GM13977 (cell line): ENCODE measurements around the gene KIAA1586.
"Not testable (repeated sequence)": the region's sequence is repeated elsewhere in the genome, so short reads cannot be mapped to it uniquely, and the experiment has no call there.

Source experiments
- DNase-seq: peaks from one replicate; pipeline ENCODE4 v3.0.0; 2012; ENCODE audit warnings: low spot score
- in situ Hi-C: fragments of 300-500 bp; cut with MboI; formaldehyde crosslinking; loops from one replicate; pipeline ENCODE4 v1.12.0; 2022; ENCODE audit warnings: low sequenced_read_pairs, low pct_unique_long_range_greater_than_20kb, mixed read lengths, inconsistent platforms; ENCODE audit not compliant: unreplicated experiment
- TF ChIP-seq, protein P1 (sequence below): IDR thresholded peaks from 2 replicates; pipeline ENCODE4 v1.5.1; 2012; ENCODE audit warnings: mild to moderate bottlenecking, control low read depth; ENCODE audit not compliant: insufficient read depth; ENCODE audit errors: extremely low read depth, missing control alignments

KIAA1586 gene

DNA sequence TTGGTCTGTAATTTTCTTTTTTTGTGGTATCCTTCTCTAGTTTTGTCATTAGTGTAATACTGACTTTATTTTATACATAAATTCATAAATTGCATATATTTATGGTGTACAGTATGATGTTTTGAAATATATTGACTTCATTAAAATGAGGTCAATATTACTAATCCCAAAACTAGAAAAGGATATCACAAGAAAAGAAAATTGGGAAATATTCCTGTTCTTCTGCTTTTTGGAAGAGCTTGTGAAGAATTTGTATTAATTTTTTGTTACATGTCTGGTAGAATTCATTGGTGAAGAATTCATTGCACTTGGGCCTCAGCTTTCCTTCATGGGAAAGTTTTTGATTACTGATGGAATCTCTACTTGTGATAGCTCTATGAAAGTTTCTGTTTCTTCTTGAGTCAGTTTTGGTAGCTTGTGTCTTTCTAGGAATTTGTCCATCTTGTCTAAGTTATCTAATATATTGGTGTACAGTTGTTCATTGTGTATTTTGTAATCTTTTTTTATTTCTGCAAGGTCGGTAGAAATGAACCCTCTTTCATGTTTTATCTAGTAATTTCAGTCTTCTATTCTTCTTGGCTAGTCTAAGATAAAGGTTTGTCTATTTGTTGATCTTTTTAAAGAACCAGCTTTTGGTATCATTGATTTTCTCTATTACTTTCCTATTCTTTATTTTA lies 32.2 kb downstream of the KIAA1586 start:
- no peak for DNase-seq
- TF ChIP-seq, protein P1, sequence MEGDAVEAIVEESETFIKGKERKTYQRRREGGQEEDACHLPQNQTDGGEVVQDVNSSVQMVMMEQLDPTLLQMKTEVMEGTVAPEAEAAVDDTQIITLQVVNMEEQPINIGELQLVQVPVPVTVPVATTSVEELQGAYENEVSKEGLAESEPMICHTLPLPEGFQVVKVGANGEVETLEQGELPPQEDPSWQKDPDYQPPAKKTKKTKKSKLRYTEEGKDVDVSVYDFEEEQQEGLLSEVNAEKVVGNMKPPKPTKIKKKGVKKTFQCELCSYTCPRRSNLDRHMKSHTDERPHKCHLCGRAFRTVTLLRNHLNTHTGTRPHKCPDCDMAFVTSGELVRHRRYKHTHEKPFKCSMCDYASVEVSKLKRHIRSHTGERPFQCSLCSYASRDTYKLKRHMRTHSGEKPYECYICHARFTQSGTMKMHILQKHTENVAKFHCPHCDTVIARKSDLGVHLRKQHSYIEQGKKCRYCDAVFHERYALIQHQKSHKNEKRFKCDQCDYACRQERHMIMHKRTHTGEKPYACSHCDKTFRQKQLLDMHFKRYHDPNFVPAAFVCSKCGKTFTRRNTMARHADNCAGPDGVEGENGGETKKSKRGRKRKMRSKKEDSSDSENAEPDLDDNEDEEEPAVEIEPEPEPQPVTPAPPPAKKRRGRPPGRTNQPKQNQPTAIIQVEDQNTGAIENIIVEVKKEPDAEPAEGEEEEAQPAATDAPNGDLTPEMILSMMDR: no peak
- in situ Hi-C loops: no loop called here

DNA sequence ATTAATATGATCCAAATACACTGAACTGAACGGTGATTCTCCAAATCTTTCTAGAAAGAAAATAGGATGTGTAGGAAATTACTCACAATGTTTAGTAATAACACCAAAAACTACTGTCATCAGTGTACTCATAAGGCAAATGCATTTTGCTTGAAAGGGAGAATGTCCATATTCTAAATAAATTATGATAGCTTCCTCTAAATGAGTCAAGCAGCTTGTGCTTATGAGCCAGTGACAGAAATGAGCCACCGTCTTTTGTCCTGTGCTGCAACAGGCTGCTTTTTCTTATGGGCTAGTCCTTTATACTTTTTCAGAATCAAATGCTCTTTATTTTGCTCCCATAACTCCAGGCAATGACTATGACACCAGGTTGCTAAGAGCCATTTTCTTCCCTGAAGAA lies 39.0 kb downstream of the KIAA1586 start:
- in situ Hi-C loops: no loop called here
- no peak for DNase-seq
- TF ChIP-seq, protein P1: no peak

DNA sequence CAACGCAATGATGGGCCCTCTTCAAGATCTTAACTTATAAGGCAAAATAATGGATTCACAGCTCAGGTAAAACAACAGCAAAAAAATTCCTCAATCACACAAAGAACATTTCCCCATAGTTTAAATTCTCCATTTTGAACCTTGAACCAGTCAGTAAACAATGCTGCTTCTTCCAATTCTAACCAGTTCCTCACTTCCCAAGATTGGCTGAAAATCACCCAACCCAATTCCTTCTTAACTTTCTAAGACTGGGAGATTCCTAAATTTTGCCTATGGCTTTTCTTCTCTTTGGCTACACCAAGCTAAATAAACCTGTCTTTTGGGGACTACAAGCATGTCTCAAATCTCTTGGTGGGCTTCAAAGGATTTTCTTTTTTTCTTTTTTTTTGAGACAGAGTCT lies 40.4 kb downstream of the KIAA1586 start:
- TF ChIP-seq, protein P1: no peak
- in situ Hi-C loops: no loop called here
- no peak for DNase-seq

DNA sequence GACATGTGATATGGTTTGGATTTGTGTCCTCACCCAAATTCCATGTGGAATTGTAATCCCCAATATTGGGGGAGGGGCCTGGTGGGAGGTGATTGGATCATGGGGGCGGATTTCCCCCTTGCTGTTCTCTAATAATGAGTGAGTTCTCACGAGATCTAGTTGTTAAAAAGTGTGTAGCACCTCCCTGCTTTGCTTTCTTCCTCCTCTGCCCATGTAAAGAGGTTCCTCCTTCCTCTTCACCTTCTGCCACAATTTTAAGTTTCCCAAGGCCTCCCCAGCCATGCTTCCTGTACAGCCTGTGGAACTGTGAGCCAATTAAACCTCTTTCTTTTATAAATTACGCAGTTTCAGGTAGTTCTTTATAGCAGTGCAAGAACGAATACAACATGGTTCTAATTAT lies 41.4 kb downstream of the KIAA1586 start:
- DNase-seq: no peak
- TF ChIP-seq, protein P1: no peak
- in situ Hi-C loops: no loop called here

DNA sequence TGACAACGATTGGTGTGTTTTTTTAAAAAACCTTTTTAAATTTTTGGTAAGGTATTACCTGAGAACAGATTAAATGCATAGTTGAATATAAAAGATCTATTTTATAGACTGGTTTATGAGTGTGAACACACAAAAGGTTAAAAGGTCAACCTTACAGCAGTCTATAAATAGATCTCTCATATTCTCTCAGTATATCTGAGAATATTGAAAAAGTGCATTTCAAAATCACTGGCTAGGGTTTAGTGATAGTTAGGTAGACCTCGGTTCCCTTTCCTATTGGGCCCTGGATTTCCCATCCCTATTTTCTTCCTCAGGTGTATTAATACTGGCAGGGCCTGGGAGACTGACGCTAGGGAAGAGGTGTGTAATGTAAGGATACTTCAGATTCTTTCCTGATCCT lies 42.8 kb downstream of the KIAA1586 start:
- peak; percentile 16 for DNase-seq
- TF ChIP-seq, protein P1: no peak

DNA sequence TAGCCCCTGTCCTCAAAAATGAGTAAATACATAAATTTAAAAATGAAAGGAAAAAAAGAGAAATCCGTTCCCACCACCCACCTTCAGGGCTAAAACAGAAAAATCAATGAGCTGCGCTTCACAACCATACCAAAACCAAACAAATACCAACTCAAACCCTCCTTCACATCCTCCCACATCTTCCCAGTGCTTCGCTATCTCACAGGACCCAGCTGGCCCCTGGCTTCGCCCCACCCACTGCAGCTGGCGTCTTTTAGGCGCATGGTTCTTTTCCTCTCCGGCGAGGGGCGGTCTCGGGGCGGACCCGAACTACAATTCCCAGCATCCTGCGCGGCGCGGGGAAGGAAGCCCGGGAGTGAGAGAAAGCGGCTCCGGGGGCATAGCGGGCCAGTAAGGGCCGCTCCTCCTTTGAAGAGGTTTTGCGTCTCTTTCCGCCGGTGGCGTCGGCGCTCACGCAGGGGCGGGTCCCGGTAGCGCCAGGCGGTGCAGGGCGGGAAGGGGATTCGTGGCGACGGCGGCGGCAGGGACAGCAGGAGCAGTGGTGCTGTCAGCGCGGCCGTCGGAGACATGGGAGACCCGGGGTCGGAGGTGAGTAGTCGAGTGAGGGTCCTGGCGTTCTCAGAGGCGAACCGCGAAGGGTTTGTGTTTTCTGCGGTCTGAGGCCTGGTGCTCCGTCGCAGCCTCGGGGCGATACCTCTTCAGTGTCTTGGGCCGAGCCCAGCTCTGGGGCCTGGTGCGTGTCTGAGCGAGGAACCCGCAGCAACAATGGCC lies 43.4 kb downstream of the KIAA1586 start, which contains the start of gene ZNF451:
ZNF451 (plus strand) TSS at position 502 of the 771 bp plus-strand sequence; CDS start at position 568, 66 bp downstream.
- TF ChIP-seq, protein P1: no peak
- peak; percentile 94 for DNase-seq
- in situ Hi-C loops: no loop called here

More for the DNA sequence above, 42.8 kb downstream of the KIAA1586 start:
- in situ Hi-C loops: no loop called here

DNA sequence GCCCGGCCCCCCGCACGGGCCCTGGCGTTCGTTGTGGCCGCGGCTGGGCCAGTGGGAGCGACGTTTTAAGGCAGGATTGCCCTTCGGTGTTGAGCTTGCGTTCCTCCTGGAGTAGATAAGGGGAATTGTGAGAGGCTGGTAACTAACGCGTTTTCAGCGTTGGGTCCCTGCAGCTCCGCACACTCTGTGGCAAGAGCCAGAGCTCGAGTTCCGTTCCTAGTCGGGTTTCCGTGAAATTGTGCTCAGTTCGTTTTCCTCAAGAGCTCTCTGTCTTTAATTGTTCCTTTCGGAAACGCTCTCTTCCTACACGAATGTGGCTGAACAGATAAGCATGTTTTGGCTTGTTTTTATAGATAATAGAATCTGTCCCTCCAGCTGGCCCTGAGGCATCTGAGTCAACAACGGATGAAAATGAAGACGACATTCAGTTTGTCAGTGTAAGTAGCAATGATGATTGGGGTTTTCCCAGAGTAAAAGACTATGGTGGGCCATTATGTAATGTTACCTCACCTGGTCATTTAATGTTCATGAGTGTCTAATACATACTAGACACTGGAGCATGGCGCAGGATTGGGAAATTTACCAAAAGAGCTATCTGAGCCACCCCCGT lies 44.1 kb downstream of the KIAA1586 start:
- DNase-seq, in situ Hi-C loops: not testable (repeated sequence)

DNA sequence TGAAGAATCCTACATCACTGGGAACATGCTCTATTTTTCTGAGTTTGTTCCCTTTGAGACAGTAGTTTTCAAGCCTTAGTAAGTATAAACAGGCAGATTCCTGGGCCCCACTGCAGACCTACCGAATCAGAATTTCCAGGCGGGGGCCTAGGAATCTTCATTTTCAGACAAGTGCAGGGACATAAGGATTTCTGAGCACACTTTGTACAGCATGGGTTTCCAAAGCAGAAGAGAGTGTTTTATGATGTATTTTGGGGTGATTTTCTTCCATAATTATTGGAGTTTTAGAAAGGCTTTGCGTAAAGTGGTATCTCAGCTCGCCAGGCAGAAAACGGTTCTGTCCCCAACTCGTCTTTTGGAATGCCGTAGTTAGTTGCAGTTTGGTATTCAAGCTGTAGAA lies 44.9 kb downstream of the KIAA1586 start:
- in situ Hi-C loops, DNase-seq: not testable (repeated sequence)
